Keratinocyte (primary cell): ENCODE results near the gene SAMD4A. TPM values are rescaled to one million over a fixed set of nuclear protein-coding genes. Genes with fewer than 3 reads are reported as not detected.

ENCODE experiments used
- DNase-seq: peaks from one replicate; pipeline ENCODE4 v3.0.0-alpha.2; 2011; ENCODE audit warnings: low read depth, missing footprints, low spot score
- FAIRE-seq: peaks from 2 replicates; lab custom pipeline; 2011; peaks lifted over from hg19 to GRCh38; lab: Jason Lieb, UNC
- H2AFZ ChIP-seq: 2 replicates; pipeline ENCODE4 v1.6.0; 2012; ENCODE audit warnings: low read length, control low read depth, inconsistent platforms; ENCODE audit not compliant: control insufficient read depth
- H3K27ac ChIP-seq: 2 replicates; pipeline ENCODE4 v1.5.1; 2011; ENCODE audit warnings: low read length; ENCODE audit not compliant: control insufficient read depth, insufficient read depth
- H3K27me3 ChIP-seq: 3 replicates; pipeline ENCODE4 v1.6.0; 2011; ENCODE audit warnings: low read length; ENCODE audit not compliant: control insufficient read depth, insufficient read depth; ENCODE audit errors: extremely low read depth
- H3K36me3 ChIP-seq, 2 experiments: 2 replicates in 1 of 2; 3 replicates in 1 of 2; pipeline ENCODE4 v1.5.1; 2011; ENCODE audit warnings: low read length in 2 of 2, mild to moderate bottlenecking in 1 of 2; ENCODE audit not compliant: control insufficient read depth in 2 of 2, insufficient read depth in 2 of 2; ENCODE audit errors: extremely low read depth in 1 of 2
- H3K4me1 ChIP-seq: 3 replicates; pipeline ENCODE4 v1.5.1; 2011; ENCODE audit warnings: low read length; ENCODE audit not compliant: control insufficient read depth, insufficient read depth; ENCODE audit errors: extremely low read depth
- H3K4me2 ChIP-seq: 3 replicates; pipeline ENCODE4 v1.6.0; 2011; ENCODE audit warnings: low read depth, low read length; ENCODE audit not compliant: control insufficient read depth, insufficient read depth; ENCODE audit errors: extremely low read depth
- H3K4me3 ChIP-seq, 3 experiments: fragments of 200-600 bp in 1 of 3; sonication (generic) in 1 of 3; 2 replicates in 2 of 3; 3 replicates in 1 of 3; pipeline ENCODE4 v1.5.1; 2011 to 2016; ENCODE audit warnings: low read length in 3 of 3, mild to moderate bottlenecking in 3 of 3, control low read depth in 2 of 3, inconsistent platforms in 1 of 3, low read depth in 1 of 3, mixed read lengths in 1 of 3, mixed run types in 1 of 3, moderate library complexity in 1 of 3; ENCODE audit not compliant: control insufficient read depth in 2 of 3, insufficient read depth in 2 of 3; ENCODE audit errors: extremely low read depth in 1 of 3
- H3K79me2 ChIP-seq: 2 replicates; pipeline ENCODE4 v1.6.0; 2012; ENCODE audit warnings: low read length; ENCODE audit not compliant: control insufficient read depth, insufficient read depth
- H3K9ac ChIP-seq: 3 replicates; pipeline ENCODE4 v1.6.0; 2011; ENCODE audit warnings: low read length; ENCODE audit not compliant: control insufficient read depth, insufficient read depth; ENCODE audit errors: extremely low read depth
- H3K9me1 ChIP-seq: 3 replicates; pipeline ENCODE4 v1.6.0; 2011; ENCODE audit warnings: low read length; ENCODE audit not compliant: control insufficient read depth, insufficient read depth; ENCODE audit errors: extremely low read depth
- H3K9me3 ChIP-seq: 2 replicates; pipeline ENCODE4 v1.5.1; 2012; ENCODE audit warnings: low read depth, low read length; ENCODE audit not compliant: control insufficient read depth
- H4K20me1 ChIP-seq: 3 replicates; pipeline ENCODE4 v1.6.0; 2011; ENCODE audit warnings: low read length; ENCODE audit not compliant: control insufficient read depth, insufficient read depth; ENCODE audit errors: extremely low read depth
- EZH2 ChIP-seq: IDR thresholded peaks from one replicate; pipeline ENCODE4 v1.6.1; 2012; ENCODE audit warnings: inconsistent platforms, mild to moderate bottlenecking, low read length, moderate library complexity
- dilution Hi-C: fragments of 300-500 bp; cut with MboI; formaldehyde crosslinking; loops from one replicate; pipeline ENCODE4 v1.7.0; 2020; ENCODE audit warnings: low sequenced_read_pairs; ENCODE audit not compliant: extremely low pct_ligation_motif_present
- polyA plus RNA-seq, 5 experiments: library from polyadenylated mRNA; depleted of rRNA in 3 of 5; stranded (reverse) in 3 of 5; stranded (forward) in 1 of 5; unstranded in 1 of 5; fragments of >200 nt; gene quantifications; 1 replicate in 1 of 5; 2 replicates in 3 of 5; 3 replicates in 1 of 5; pipeline versions ENCODE4 v1.2.1 to v1.2.3, GENCODE V29; 2011 to 2012; ENCODE audit warnings: missing spikeins in 2 of 5, low read depth in 1 of 5, low replicate concordance in 1 of 5
- TF ChIP-seq, protein P1 (sequence below), 3 experiments: IDR thresholded peaks in 1 of 3; conservative IDR thresholded peaks in 1 of 3; optimal IDR thresholded peaks in 1 of 3; 2 replicates in 2 of 3; 3 replicates in 1 of 3; pipeline versions ENCODE3 to v1.5.1; 2011; ENCODE audit warnings: low read length in 3 of 3, mild to moderate bottlenecking in 3 of 3, moderate library complexity in 2 of 3, control low read depth in 1 of 3, inconsistent platforms in 1 of 3; ENCODE audit not compliant: insufficient read depth in 2 of 3; ENCODE audit errors: extremely low read depth in 1 of 3

The SAMD4A gene
- polyA plus RNA-seq, 1 donor (not counting 4 experiments of a cell fraction or from before 2014, with no cell fraction given), result 16.2 TPM

DNA sequence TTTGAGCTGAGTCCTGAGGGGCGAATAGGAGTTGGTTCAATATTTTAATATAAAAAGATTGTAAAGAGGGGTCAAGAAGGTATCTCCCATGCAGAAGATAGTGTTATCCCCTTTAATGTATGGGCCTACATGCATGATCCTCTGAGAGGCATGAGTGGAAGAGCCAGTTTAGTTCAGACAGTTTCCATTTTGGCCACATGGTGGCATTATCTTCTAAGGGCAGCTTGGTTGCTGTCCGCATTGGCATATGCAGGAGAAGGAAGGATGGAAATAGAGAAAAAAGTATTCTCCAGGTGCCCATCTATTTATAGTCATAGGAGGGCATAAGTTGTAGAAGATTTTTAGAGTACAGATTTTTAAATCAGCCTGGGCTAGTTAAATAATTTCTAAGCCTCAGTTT lies 5.4 kb downstream of the SAMD4A start:
- FAIRE-seq (no peak), DNase-seq (no peak)
- H3K4me1 ChIP-seq, result peaks cover 47% of the 10 kb centered on the region
- H4K20me1 ChIP-seq, result no peaks in the 10 kb centered on the region
- peaks cover 2% of the 10 kb centered on the region for H3K9me1 ChIP-seq
- no peak overlapping the region for H3K4me2 ChIP-seq
- H3K9ac ChIP-seq, result no peak overlapping the region
- H2AFZ ChIP-seq, result no peak overlapping the region
- H3K27ac ChIP-seq, result no peak overlapping the region
- peaks cover 10 to 41% of the 10 kb centered on the region in 2 experiments for H3K36me3 ChIP-seq
- dilution Hi-C loops, result no loop called here
- no peaks in the 10 kb centered on the region for H3K27me3 ChIP-seq
- H3K79me2 ChIP-seq, result peaks cover 91% of the 10 kb centered on the region
- TF ChIP-seq, protein P1, sequence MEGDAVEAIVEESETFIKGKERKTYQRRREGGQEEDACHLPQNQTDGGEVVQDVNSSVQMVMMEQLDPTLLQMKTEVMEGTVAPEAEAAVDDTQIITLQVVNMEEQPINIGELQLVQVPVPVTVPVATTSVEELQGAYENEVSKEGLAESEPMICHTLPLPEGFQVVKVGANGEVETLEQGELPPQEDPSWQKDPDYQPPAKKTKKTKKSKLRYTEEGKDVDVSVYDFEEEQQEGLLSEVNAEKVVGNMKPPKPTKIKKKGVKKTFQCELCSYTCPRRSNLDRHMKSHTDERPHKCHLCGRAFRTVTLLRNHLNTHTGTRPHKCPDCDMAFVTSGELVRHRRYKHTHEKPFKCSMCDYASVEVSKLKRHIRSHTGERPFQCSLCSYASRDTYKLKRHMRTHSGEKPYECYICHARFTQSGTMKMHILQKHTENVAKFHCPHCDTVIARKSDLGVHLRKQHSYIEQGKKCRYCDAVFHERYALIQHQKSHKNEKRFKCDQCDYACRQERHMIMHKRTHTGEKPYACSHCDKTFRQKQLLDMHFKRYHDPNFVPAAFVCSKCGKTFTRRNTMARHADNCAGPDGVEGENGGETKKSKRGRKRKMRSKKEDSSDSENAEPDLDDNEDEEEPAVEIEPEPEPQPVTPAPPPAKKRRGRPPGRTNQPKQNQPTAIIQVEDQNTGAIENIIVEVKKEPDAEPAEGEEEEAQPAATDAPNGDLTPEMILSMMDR (optimal IDR thresholded peaks at IDR 0.05 in 1 of 3, IDR thresholded peaks at IDR 0.05 in 1 of 3, conservative IDR thresholded peaks at IDR 0.05 in 1 of 3; ENCODE audit: extremely low read depth in 1 of 3, insufficient read depth in 2 of 3, low read length in 3 of 3), result peak; percentile 61 to 69 (median 69)
- TF ChIP-seq EZH2, result no peak
- H3K4me3 ChIP-seq, result no peak overlapping the region
- H3K9me3 ChIP-seq, result no peaks in the 10 kb centered on the region

DNA sequence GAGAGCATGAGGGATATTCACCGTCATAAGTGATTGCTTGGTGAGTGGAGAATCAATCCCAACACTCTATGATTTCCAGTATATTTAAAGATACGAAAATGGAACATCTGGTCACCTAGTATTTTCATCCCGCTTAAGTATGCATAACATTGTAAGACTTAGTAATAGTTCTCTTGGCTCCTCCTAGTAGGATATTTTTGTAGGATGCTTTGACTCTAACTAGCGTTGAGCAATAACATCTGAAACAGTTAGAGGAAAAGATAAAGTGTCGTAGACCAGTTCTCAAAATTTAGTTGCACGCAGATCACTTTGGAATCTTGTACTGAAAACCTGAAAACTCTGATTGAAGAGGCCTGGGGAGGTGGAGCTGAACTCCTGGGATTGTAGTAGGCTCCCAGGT lies 7.6 kb downstream of the SAMD4A start:
- dilution Hi-C loops, result no loop called here
- Histone ChIP-seq H3K9me1 (peaks cover 2% of the 10 kb centered on the region), H3K4me3 (no peak overlapping the region), H2AFZ (no peak overlapping the region), H3K4me2 (no peak overlapping the region), H3K9me3 (no peaks in the 10 kb centered on the region), H3K79me2 (peaks cover 89% of the 10 kb centered on the region), H3K27me3 (no peaks in the 10 kb centered on the region), H4K20me1 (no peaks in the 10 kb centered on the region), H3K9ac (no peak overlapping the region), H3K4me1 (peaks cover 38% of the 10 kb centered on the region), H3K36me3 (peaks cover 11 to 41% of the 10 kb centered on the region in 2 experiments), H3K27ac (no peak overlapping the region)
- no peak for FAIRE-seq
- TF ChIP-seq EZH2, result no peak
- TF ChIP-seq, protein P1 (optimal IDR thresholded peaks at IDR 0.05 in 1 of 3, IDR thresholded peaks at IDR 0.05 in 1 of 3, conservative IDR thresholded peaks at IDR 0.05 in 1 of 3; ENCODE audit: extremely low read depth in 1 of 3, insufficient read depth in 2 of 3, low read length in 3 of 3), result no peak
- DNase-seq, result no peak
